Panc1 (cell line): ENCODE measurements around the gene FKBP1A.

Experiments
- CTCF ChIP-seq: fragments of 450-650 bp; IDR thresholded peaks from 2 replicates; pipeline ENCODE4 v1.5.1; 2017; ENCODE audit warnings: mild to moderate bottlenecking
- POLR2AphosphoS5 ChIP-seq: IDR thresholded peaks from 2 replicates; pipeline ENCODE4 v1.6.1; 2012; ENCODE audit warnings: mild to moderate bottlenecking, low read depth, low read length, moderate library complexity
- SIN3A ChIP-seq: IDR thresholded peaks from 2 replicates; pipeline ENCODE4 v1.6.1; 2012; ENCODE audit warnings: low read depth, mild to moderate bottlenecking, low read length, moderate library complexity, borderline replicate concordance; ENCODE audit not compliant: insufficient read depth
- TCF7L2 ChIP-seq: IDR thresholded peaks from 2 replicates; pipeline ENCODE4 v1.6.1; 2011; ENCODE audit warnings: mild to moderate bottlenecking, low read depth, low read length, inconsistent platforms

- TF ChIP-seq POLR2AphosphoS5 (no peak), CTCF (no peak), TCF7L2 (no peak), SIN3A (no peak)
These were observed 1.0 kb downstream of the FKBP1A start for GRCh38 chr20:1391640-1392442.
